Erythroblast (primary cell): ENCODE data around the gene HORMAD2.

Source experiments
- GATA1 ChIP-seq: IDR thresholded peaks from 2 replicates; pipeline ENCODE4 v1.6.1; 2011; ENCODE audit warnings: low read depth, mild to moderate bottlenecking, control low read depth, low read length, moderate library complexity
- POLR2A ChIP-seq: IDR thresholded peaks from 2 replicates; pipeline ENCODE4 v1.6.1; 2011; ENCODE audit warnings: mild to moderate bottlenecking, low read length

- no peak for TF ChIP-seq POLR2A
- no peak for TF ChIP-seq GATA1
Observed at GRCh38 chr22:30201945-30202344, 121.7 kb downstream of the HORMAD2 start.
